H1 (cell line): ENCODE data around the gene FOXI3. TPM values are rescaled to one million over a fixed set of nuclear protein-coding genes. Genes with fewer than 3 reads are reported as not detected.

Source experiments
- CTCF ChIA-PET: fragments of 300-600 bp; sonication (Branson Sonifier 250); formaldehyde crosslinking; loops from one replicate; lab custom pipeline; 2021; ENCODE audit not compliant: partially characterized antibody; lab: Charles Lee
- POLR2A ChIA-PET: fragments of 300-600 bp; sonication (Branson Sonifier 250); formaldehyde crosslinking; loops from one replicate; lab custom pipeline; 2021; ENCODE audit warnings: inconsistent platforms; ENCODE audit not compliant: partially characterized antibody; lab: Charles Lee
- DNase-seq, 2 experiments: peaks; one replicate each; pipeline versions ENCODE4 v3.0.0 to v3.0.0-alpha.2; 2010 to 2022; ENCODE audit warnings: low spot score in 2 of 2, low read depth in 1 of 2, mixed read lengths in 1 of 2
- FAIRE-seq: peaks from 2 replicates; lab custom pipeline; 2011; peaks lifted over from hg19 to GRCh38; lab: Jason Lieb, UNC
- H2AFZ ChIP-seq: 2 replicates; pipeline ENCODE4 v1.8.1; 2012; ENCODE audit warnings: low read length, inconsistent platforms
- H2AK5ac ChIP-seq: 2 replicates; pipeline ENCODE4 v1.6.1; 2013; ENCODE audit warnings: low read depth, low read length
- H2BK120ac ChIP-seq: replicated peaks from 2 replicates; pipeline ENCODE3; 2013; ENCODE audit warnings: low read depth, low read length, inconsistent platforms
- H2BK12ac ChIP-seq: 2 replicates; pipeline ENCODE4 v1.6.1; 2013; ENCODE audit warnings: low read depth, low read length
- H2BK15ac ChIP-seq: 2 replicates; pipeline ENCODE4 v1.6.1; 2013; ENCODE audit warnings: low read length
- H2BK20ac ChIP-seq: 2 replicates; pipeline ENCODE4 v1.6.1; 2013; ENCODE audit warnings: low read length
- H2BK5ac ChIP-seq: 2 replicates; pipeline ENCODE4 v1.6.1; 2013; ENCODE audit warnings: low read depth, low read length
- H3K14ac ChIP-seq: 2 replicates; pipeline ENCODE4 v1.6.1; 2013; ENCODE audit warnings: inconsistent platforms; ENCODE audit not compliant: insufficient read length
- H3K18ac ChIP-seq: 2 replicates; pipeline ENCODE4 v1.6.1; 2013; ENCODE audit warnings: low read length; ENCODE audit errors: extremely low read depth
- H3K23ac ChIP-seq: 2 replicates; pipeline ENCODE4 v1.6.1; 2013; ENCODE audit warnings: inconsistent platforms; ENCODE audit not compliant: insufficient read length
- H3K23me2 ChIP-seq: 2 replicates; pipeline ENCODE4 v1.6.1; 2013; ENCODE audit warnings: low read depth, low read length
- H3K27ac ChIP-seq: 2 replicates; pipeline ENCODE4 v1.6.1; 2011; ENCODE audit warnings: low read depth, low read length, inconsistent platforms
- H3K27me3 ChIP-seq, 4 experiments: replicated peaks in 1 of 4; 1 replicate in 1 of 4; 2 replicates in 3 of 4; pipeline versions ENCODE4 v1.6.1 to v1.8.1; 2011 to 2013; ENCODE audit warnings: low read length in 3 of 4, mild to moderate bottlenecking in 3 of 4, inconsistent platforms in 2 of 4, mixed read lengths in 2 of 4, moderate library complexity in 1 of 4; ENCODE audit not compliant: control insufficient read depth in 3 of 4, insufficient read depth in 3 of 4; ENCODE audit errors: extremely low read depth in 1 of 4
- H3K36me3 ChIP-seq, 4 experiments: 2 replicates each; pipeline versions ENCODE4 v1.6.1 to v1.8.1; 2011 to 2013; ENCODE audit warnings: mild to moderate bottlenecking in 4 of 4, low read length in 3 of 4, moderate library complexity in 2 of 4, control low read depth in 1 of 4, inconsistent platforms in 1 of 4; ENCODE audit not compliant: insufficient read depth in 4 of 4, control insufficient read depth in 2 of 4
- H3K4ac ChIP-seq: replicated peaks from 2 replicates; pipeline ENCODE3; 2013; ENCODE audit warnings: low read length, low read depth, mixed read lengths, inconsistent platforms; ENCODE audit not compliant: insufficient read length
- H3K4me1 ChIP-seq, 4 experiments: replicated peaks in 1 of 4; 1 replicate in 1 of 4; 2 replicates in 3 of 4; pipeline versions ENCODE4 v1.6.1 to v1.8.1; 2011 to 2013; ENCODE audit warnings: low read length in 3 of 4, inconsistent platforms in 2 of 4, mixed read lengths in 1 of 4; ENCODE audit not compliant: insufficient read depth in 4 of 4, control insufficient read depth in 3 of 4
- H3K4me2 ChIP-seq, 2 experiments: 2 replicates each; pipeline versions ENCODE4 v1.6.1 to v1.8.1; 2011 to 2013; ENCODE audit warnings: low read depth in 2 of 2, low read length in 2 of 2, control low read depth in 1 of 2, inconsistent platforms in 1 of 2, mild to moderate bottlenecking in 1 of 2; ENCODE audit not compliant: insufficient read depth in 1 of 2
- H3K4me3 ChIP-seq, 4 experiments: fragments of 200-600, 300-600 bp in 1 of 4; sonication (generic), shearing (Covaris generic), sonication (Bioruptor Twin) in 1 of 4; 2 replicates each; pipeline versions ENCODE4 v1.5.1 to v1.8.1; 2011 to 2016; ENCODE audit warnings: low read length in 4 of 4, low read depth in 3 of 4, control low read depth in 2 of 4, inconsistent platforms in 2 of 4, mild to moderate bottlenecking in 2 of 4, mixed read lengths in 1 of 4, moderate library complexity in 1 of 4; ENCODE audit not compliant: insufficient read depth in 2 of 4; ENCODE audit errors: extremely low read depth in 1 of 4
- H3K56ac ChIP-seq: replicated peaks from 2 replicates; pipeline ENCODE3; 2013; ENCODE audit warnings: low read depth, mild to moderate bottlenecking, mixed read lengths, low read length, inconsistent platforms; ENCODE audit not compliant: insufficient read length
- H3K79me1 ChIP-seq: 2 replicates; pipeline ENCODE4 v1.6.1; 2013; ENCODE audit warnings: low read depth, low read length, control low read depth
- H3K79me2 ChIP-seq, 2 experiments: 2 replicates each; pipeline versions ENCODE4 v1.6.1 to v1.8.1; 2012 to 2013; ENCODE audit warnings: low read length in 2 of 2, mild to moderate bottlenecking in 2 of 2, inconsistent platforms in 1 of 2; ENCODE audit not compliant: insufficient read depth in 2 of 2, control insufficient read depth in 1 of 2
- H3K9ac ChIP-seq, 4 experiments: replicated peaks in 1 of 4; 1 replicate in 1 of 4; 2 replicates in 3 of 4; pipeline versions ENCODE4 v1.6.1 to v1.8.1; 2011 to 2013; ENCODE audit warnings: low read depth in 3 of 4, low read length in 3 of 4, control low read depth in 2 of 4, mild to moderate bottlenecking in 2 of 4, moderate library complexity in 2 of 4, inconsistent platforms in 1 of 4; ENCODE audit errors: extremely low read depth in 1 of 4
- H3K9me3 ChIP-seq, 2 experiments: 2 replicates each; pipeline versions ENCODE4 v1.6.1 to v1.8.1; 2012 to 2013; ENCODE audit warnings: mild to moderate bottlenecking in 2 of 2, moderate library complexity in 2 of 2, control low read depth in 1 of 2, inconsistent platforms in 1 of 2, low read depth in 1 of 2, low read length in 1 of 2, mixed read lengths in 1 of 2; ENCODE audit not compliant: insufficient read depth in 2 of 2
- H4K20me1 ChIP-seq, 2 experiments: replicated peaks in 1 of 2; 2 replicates each; pipeline versions ENCODE3 to v1.8.1; 2011 to 2013; ENCODE audit warnings: inconsistent platforms in 2 of 2, low read length in 2 of 2, mild to moderate bottlenecking in 1 of 2; ENCODE audit not compliant: insufficient read depth in 2 of 2, control insufficient read depth in 1 of 2
- H4K5ac ChIP-seq: 2 replicates; pipeline ENCODE4 v1.6.1; 2013; ENCODE audit warnings: low read length, low read depth, mixed read lengths, inconsistent platforms; ENCODE audit not compliant: insufficient read length
- H4K8ac ChIP-seq: 2 replicates; pipeline ENCODE4 v1.8.0; 2013; ENCODE audit warnings: mild to moderate bottlenecking, moderate library complexity, low read length, inconsistent platforms; ENCODE audit not compliant: insufficient read depth; ENCODE audit errors: extremely low read depth
- H4K91ac ChIP-seq: replicated peaks from 2 replicates; pipeline ENCODE3; 2013; ENCODE audit warnings: low read length, mixed read lengths, inconsistent platforms; ENCODE audit not compliant: insufficient read length
- ASH2L ChIP-seq: fragments of 200-600, 300-600 bp; sonication (generic); IDR thresholded peaks from one replicate; pipeline ENCODE4 v1.7.1; 2017; ENCODE audit warnings: low read length
- BCL11A ChIP-seq, 2 experiments: IDR thresholded peaks; one replicate each; pipeline ENCODE4 v1.6.1; 2011; ENCODE audit warnings: low read depth in 2 of 2, low read length in 2 of 2, mild to moderate bottlenecking in 2 of 2
- CBX8 ChIP-seq: fragments of 300-800, 300-1000 bp; sonication (generic); IDR thresholded peaks from 2 replicates; pipeline ENCODE4 v1.7.1; 2016; ENCODE audit warnings: low read depth, low read length, borderline replicate concordance
- CREB1 ChIP-seq: IDR thresholded peaks from 2 replicates; pipeline ENCODE4 v1.6.1; 2012; ENCODE audit warnings: inconsistent platforms
- EZH2 ChIP-seq: fragments of 200-600 bp; sonication (generic); IDR thresholded peaks from 2 replicates; pipeline ENCODE4 v1.7.1; 2012; ENCODE audit warnings: low read depth, mild to moderate bottlenecking, moderate library complexity, low read length, inconsistent platforms; ENCODE audit not compliant: severe bottlenecking
- HDAC6 ChIP-seq: IDR thresholded peaks from one replicate; pipeline ENCODE4 v1.7.1; 2012; ENCODE audit warnings: low read depth, mild to moderate bottlenecking, inconsistent platforms, low read length, moderate library complexity
- NANOG ChIP-seq: IDR thresholded peaks from 2 replicates; pipeline ENCODE4 v1.6.1; 2011; ENCODE audit warnings: low read length, low read depth, mild to moderate bottlenecking, inconsistent platforms; ENCODE audit not compliant: insufficient read depth, poor library complexity, severe bottlenecking
- SP2 ChIP-seq: IDR thresholded peaks from 2 replicates; pipeline ENCODE4 v1.6.1; 2012; ENCODE audit warnings: mild to moderate bottlenecking, low read length, inconsistent platforms
- YY1 ChIP-seq: IDR thresholded peaks from 2 replicates; pipeline ENCODE4 v1.6.1; 2011; ENCODE audit warnings: low read depth, mild to moderate bottlenecking, low read length
- ZNF274 ChIP-seq: IDR thresholded peaks from 2 replicates; pipeline ENCODE4 v1.7.0; 2012; ENCODE audit warnings: low read length, borderline replicate concordance; ENCODE audit errors: extremely low read depth
- WGBS, 2 experiments: shearing (Covaris generic) in 1 of 2; methylation state at CpG; one replicate each; pipeline versions ENCODE4 v1.1.6 to v1.1.7; 2013 to 2015; ENCODE audit warnings: low lambda C conversion rate in 2 of 2, mixed read lengths in 2 of 2, inconsistent platforms in 1 of 2, low coverage in 1 of 2, missing lambda C conversion rate in 1 of 2; ENCODE audit not compliant: insufficient replicate concordance in 2 of 2, insufficient coverage in 1 of 2, insufficient read length in 1 of 2; ENCODE audit errors: extremely low coverage in 1 of 2, missing lambda C conversion rate in 1 of 2; 5-methylcytosine and 5-hydroxymethylcytosine counted together
- polyA plus RNA-seq, 7 experiments: library from polyadenylated mRNA; depleted of rRNA in 3 of 7; stranded (reverse) in 5 of 7; unstranded in 2 of 7; fragments of >200 nt in 5 of 7; fragments of 200-250 nt in 2 of 7; gene quantifications; 1 replicate in 5 of 7; 2 replicates in 1 of 7; 4 replicates in 1 of 7; pipeline versions ENCODE4 v1.2.1 to v1.2.3, GENCODE V29; 2011 to 2013; ENCODE audit warnings: missing spikeins in 2 of 7, mixed read lengths in 2 of 7
- total RNA-seq: library from RNA; stranded (reverse); fragmentation: NEBNext Ultra II Directional; extraction: Animal tissue kit (Norgen Biotek cat#: 25700); gene quantifications from 2 replicates; pipeline ENCODE4 v1.2.1, GENCODE V29; 2021

The FOXI3 gene
- total and polyA plus RNA-seq, 2 of the 8 experiments (the other 6 are each of a cell fraction or from before 2014, with no cell fraction given) = 6.8 to 15.9 TPM

DNA sequence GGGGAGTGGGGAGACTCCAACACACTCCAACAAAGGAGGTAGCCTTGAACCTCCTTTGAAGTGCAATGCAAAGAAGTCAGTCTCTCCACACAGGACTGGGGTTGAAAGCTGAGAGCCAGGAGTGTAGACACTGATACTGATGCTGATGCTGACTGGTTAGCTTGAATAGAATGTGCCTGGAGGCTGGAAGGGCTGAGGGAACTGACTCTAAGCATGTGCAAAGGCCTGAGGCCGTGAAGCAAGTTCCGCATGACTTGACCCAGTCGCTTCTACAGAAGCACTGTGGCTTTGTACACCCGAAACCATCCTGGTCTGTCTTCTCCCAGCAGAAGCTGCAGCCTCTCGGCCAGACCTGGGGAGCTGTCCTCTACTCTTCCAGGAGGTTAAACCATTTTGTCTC, 10.4 kb downstream of the FOXI3 start:
- no peak overlapping the region for H4K5ac ChIP-seq
- H3K56ac ChIP-seq = no peak overlapping the region
- no peaks in the 10 kb centered on the region for H3K79me1 ChIP-seq
- peak overlapping the region; percentile 56; the same call in 1 of the 2 replicates for H2AK5ac ChIP-seq
- no peaks in the 10 kb centered on the region for H3K27me3 ChIP-seq
- WGBS, 2 experiments = 76% methylated on average over 5 of the region's 5 CpGs; no CpG with 5 or more reads in 1 of the 2 experiments
- H2AFZ ChIP-seq = no peak overlapping the region
- DNase-seq (no peak), FAIRE-seq (no peak)
- peaks cover 12 to 24% (median 17%) of the 10 kb centered on the region in 4 experiments for H3K4me1 ChIP-seq
- H3K23me2 ChIP-seq = no peaks in the 10 kb centered on the region; the same call in 1 of the 2 replicates
- no peaks in the 10 kb centered on the region for H3K9me3 ChIP-seq
- peak overlapping the region; percentile 56 for H4K91ac ChIP-seq
- no peak overlapping the region; the same call in none of the 2 replicates for H2BK20ac ChIP-seq
- H3K14ac ChIP-seq = no peak overlapping the region
- no peak overlapping the region for H3K4me3 ChIP-seq
- H2BK5ac ChIP-seq = peak overlapping the region; percentile 67; the same call in 1 of the 2 replicates
- POLR2A ChIA-PET = interaction anchor here (1.0 kb wide), 1 partner anchor 10 kb away, joined by 3 read pairs; no protein-coding TSS in a partner anchor
- peak overlapping the region in 1 of 2 experiments; percentile 84; a peak in 1 of 4 replicates for H3K4me2 ChIP-seq
- no peak for TF ChIP-seq ZNF274
- TF ChIP-seq CREB1 = no peak
- no peak for TF ChIP-seq CBX8
- TF ChIP-seq BCL11A (IDR thresholded peaks at IDR 0.05; ENCODE audit: low read depth in 2 of 2, low read length in 2 of 2) = no peak
- no peak for TF ChIP-seq YY1
- no peak for TF ChIP-seq ASH2L
- no peak for TF ChIP-seq SP2
- no peak for TF ChIP-seq EZH2
- no peak for TF ChIP-seq NANOG
- TF ChIP-seq HDAC6 = no peak
- H4K8ac ChIP-seq = no peak overlapping the region; the same call in 1 of the 2 replicates
- H3K27ac ChIP-seq = 0 out of 2 replicates have a peak overlapping the region, but pooled peaks have one; percentile 11
- H3K36me3 ChIP-seq = peaks cover 3 to 25% (median 5%) of the 10 kb centered on the region in 4 experiments; a peak in 5 of 8 replicates
- peak overlapping the region; percentile 34; the same call in 1 of the 2 replicates for H3K18ac ChIP-seq
- 0 out of 4 replicates have a peak, but pooled peaks cover 0 to 3% of the 10 kb centered on the region in 2 experiments for H3K79me2 ChIP-seq
- no peaks in the 10 kb centered on the region for H4K20me1 ChIP-seq
- peak overlapping the region; percentile 81; the same call in 1 of the 2 replicates for H2BK15ac ChIP-seq
- peak overlapping the region; percentile 89 for H2BK12ac ChIP-seq
- no peak overlapping the region for H3K4ac ChIP-seq
- H3K23ac ChIP-seq = no peak overlapping the region
- CTCF ChIA-PET = interaction anchor here (1.0 kb wide), 1 partner anchor 62 kb away, joined by 4 read pairs; no protein-coding TSS in a partner anchor
- H3K9ac ChIP-seq = no peak overlapping the region; a peak in 1 of 7 replicates
- no peak overlapping the region for H2BK120ac ChIP-seq
